HL-60/S4 treated with retinoic acid at 250 ng/mL for 4 days and 3 days (cell line): ENCODE data around the gene ARHGAP5.

Experiments
- in situ Hi-C: fragments of 300-500 bp; cut with MboI; formaldehyde crosslinking; loops from 2 replicates; pipeline ENCODE4 v1.7.0; 2022; ENCODE audit warnings: low sequenced_read_pairs

ARHGAP5 gene

GRCh38 chr14:32167907-32168306, 90.8 kb downstream of the ARHGAP5 start:
- in situ Hi-C loops: no loop called here

GRCh38 chr14:32169191-32169590, 92.1 kb downstream of the ARHGAP5 start:
- in situ Hi-C loops: no loop called here

GRCh38 chr14:32171469-32171868, 94.4 kb downstream of the ARHGAP5 start:
- in situ Hi-C loops: no loop called here

- in situ Hi-C loops: no loop called here
These were observed 106.3 kb downstream of the ARHGAP5 start for GRCh38 chr14:32183151-32184058.

- in situ Hi-C loops: no loop called here
These were observed 108.0 kb downstream of the ARHGAP5 start for GRCh38 chr14:32185097-32185496.

GRCh38 chr14:32186248-32186647, 109.1 kb downstream of the ARHGAP5 start:
- in situ Hi-C loops: no loop called here

- in situ Hi-C loops: no loop called here
These were observed 112.7 kb downstream of the ARHGAP5 start for GRCh38 chr14:32189811-32190210.

GRCh38 chr14:32190673-32191072, 113.6 kb downstream of the ARHGAP5 start:
- in situ Hi-C loops: no loop called here

- in situ Hi-C loops: no loop called here
These were observed 115.7 kb downstream of the ARHGAP5 start for GRCh38 chr14:32192712-32193373.

- in situ Hi-C loops: no loop called here
These were observed 116.4 kb downstream of the ARHGAP5 start for GRCh38 chr14:32193532-32193931.

GRCh38 chr14:32195636-32196035, 118.5 kb downstream of the ARHGAP5 start:
- in situ Hi-C loops: no loop called here

GRCh38 chr14:32197919-32198318, 120.8 kb downstream of the ARHGAP5 start:
- in situ Hi-C loops: no loop called here

GRCh38 chr14:32200368-32201192, 123.5 kb downstream of the ARHGAP5 start:
- in situ Hi-C loops: no loop called here

GRCh38 chr14:32201193-32201815, 124.2 kb downstream of the ARHGAP5 start:
- in situ Hi-C loops: no loop called here

- in situ Hi-C loops: no loop called here
These were observed 124.8 kb downstream of the ARHGAP5 start, which contains the start of gene RNU6-7 for GRCh38 chr14:32201816-32202490. Gene RNU6-7 (plus strand): TSS chr14:32202045.

- in situ Hi-C loops: no loop called here
These were observed 125.4 kb downstream of the ARHGAP5 start for GRCh38 chr14:32202491-32202997.

GRCh38 chr14:32202998-32203882, 126.1 kb downstream of the ARHGAP5 start, which contains the start of gene RNU6-8:
Gene RNU6-8 (minus strand): TSS chr14:32203269.
- in situ Hi-C loops: no loop called here

GRCh38 chr14:32203928-32204357, 126.8 kb downstream of the ARHGAP5 start:
- in situ Hi-C loops: no loop called here

GRCh38 chr14:32205554-32205953, 128.4 kb downstream of the ARHGAP5 start:
- in situ Hi-C loops: no loop called here
